ENCODE data around the gene CLEC18C.
"Not testable (repeated sequence)": the region's sequence is repeated elsewhere in the genome, so short reads cannot be mapped to it uniquely, and the experiment has no call there.

CLEC18C gene

GRCh38 chr16:70159355-70160348 lies 13.9 kb upstream of the CLEC18C start:
- no peak for DNase-seq (ENCODE audit: low read depth in 1 of 2, low spot score in 1 of 2)

- DNase-seq (ENCODE audit: low read depth in 1 of 2, low spot score in 1 of 2) = no peak
These were observed 13.2 kb upstream of the CLEC18C start for GRCh38 chr16:70160388-70160787.

DNA sequence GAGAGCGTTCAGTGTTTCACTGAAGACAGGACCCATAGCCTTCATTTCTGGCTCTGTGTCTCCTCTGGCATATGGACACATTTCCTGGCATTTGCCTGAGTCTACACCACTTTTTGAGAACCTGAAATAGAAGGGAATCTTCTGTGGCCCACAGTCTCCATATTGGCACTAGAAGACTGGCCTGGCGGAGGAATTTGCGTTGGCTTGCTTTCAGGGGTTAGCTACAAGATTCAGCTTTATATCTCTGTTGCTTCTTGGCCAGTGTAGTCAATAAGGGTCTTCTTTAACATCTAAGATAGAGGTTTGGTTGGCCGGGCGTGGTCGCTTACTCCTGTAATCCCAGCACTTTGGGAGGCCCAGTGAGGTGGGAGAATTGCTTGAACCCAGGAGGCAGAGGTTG lies 12.8 kb upstream of the CLEC18C start:
- no peak for DNase-seq (ENCODE audit: low read depth in 1 of 2, low spot score in 1 of 2)

DNA sequence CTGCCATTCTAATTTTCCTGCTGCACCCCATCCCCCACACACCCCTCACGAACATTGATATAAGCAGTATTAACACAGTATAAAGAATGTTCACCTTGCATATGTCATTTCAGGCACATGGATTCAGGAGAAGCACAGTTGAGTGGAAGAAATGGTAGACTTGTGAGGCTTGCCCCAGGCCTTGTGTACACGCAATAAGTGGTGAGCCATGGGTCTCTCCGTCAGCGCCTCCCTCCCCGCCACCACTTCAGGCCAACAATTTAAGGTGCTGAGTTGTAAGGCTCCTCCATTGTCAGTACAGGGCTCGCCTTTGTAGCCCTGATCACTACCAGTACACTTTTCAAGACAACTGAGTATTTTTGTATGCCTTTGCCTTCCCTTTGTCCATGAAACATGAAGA lies 12.2 kb upstream of the CLEC18C start:
- no peak for DNase-seq (ENCODE audit: low read depth in 1 of 2, low spot score in 1 of 2)

DNA sequence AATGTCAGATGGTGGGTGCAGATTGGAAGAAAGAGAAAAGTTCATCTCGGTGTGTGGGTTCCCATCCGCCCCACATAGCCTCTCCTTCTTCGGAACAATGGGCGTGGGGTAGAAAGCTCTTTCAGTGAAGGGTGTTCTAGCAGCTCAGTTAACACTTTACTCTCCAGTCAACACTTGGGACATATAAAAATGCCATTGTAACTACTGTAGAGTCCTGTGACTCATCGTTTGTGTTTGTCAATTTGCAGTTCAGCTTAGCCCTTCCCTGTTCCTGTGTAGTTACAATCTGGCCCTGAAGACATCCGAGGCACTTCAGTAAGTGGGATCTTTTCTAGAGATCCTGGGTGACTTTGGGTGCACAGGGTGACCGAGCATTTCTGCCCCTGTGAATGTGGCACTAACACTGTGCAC lies 11.5 kb upstream of the CLEC18C start:
- DNase-seq (ENCODE audit: low read depth in 1 of 2, low spot score in 1 of 2) = no peak

- DNase-seq (ENCODE audit: low read depth in 1 of 2, low spot score in 1 of 2) = no peak
These were observed 10.0 kb upstream of the CLEC18C start for GRCh38 chr16:70163596-70163995.

DNA sequence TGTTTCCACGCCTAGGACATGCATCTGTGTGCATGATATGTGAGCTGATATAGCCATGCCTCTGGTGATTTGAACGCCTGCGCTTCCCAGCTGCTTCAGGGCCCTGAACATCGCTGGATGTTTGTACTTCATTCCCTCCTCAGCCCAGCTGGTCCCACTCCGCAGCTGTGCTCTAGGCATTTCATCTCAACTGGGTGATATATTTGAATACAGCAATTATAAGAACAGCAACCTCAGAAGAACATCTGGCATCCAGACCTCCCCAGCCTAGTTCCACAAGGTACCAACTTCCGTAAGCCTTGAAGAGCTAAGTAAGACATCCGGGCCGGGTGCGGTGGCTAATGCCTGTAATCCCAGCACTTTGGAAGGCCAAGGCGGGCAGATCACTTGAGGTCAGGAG lies 6.9 kb upstream of the CLEC18C start:
- DNase-seq (ENCODE audit: low read depth in 1 of 2, low spot score in 1 of 2) = not testable (repeated sequence)

DNA sequence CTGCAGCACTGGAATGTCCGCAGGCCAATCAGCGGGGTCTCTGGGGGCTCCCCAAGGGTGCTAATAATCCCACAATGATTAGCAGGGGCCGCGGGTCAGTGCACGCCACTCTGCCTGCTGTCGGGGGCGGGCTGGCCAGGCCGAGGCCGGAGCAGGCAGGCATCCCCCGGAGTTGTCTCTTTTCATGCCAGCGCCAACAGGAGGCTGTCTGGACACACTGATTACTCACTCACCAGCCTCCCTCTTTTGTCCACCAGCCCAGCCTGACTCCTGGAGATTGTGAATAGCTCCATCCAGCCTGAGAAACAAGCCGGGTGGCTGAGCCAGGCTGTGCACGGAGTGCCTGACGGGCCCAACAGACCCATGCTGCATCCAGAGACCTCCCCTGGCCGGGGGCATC lies 329 bp downstream of the CLEC18C start:
- DNase-seq (ENCODE audit: low read depth in 1 of 2, low spot score in 1 of 2) = not testable (repeated sequence)

DNA sequence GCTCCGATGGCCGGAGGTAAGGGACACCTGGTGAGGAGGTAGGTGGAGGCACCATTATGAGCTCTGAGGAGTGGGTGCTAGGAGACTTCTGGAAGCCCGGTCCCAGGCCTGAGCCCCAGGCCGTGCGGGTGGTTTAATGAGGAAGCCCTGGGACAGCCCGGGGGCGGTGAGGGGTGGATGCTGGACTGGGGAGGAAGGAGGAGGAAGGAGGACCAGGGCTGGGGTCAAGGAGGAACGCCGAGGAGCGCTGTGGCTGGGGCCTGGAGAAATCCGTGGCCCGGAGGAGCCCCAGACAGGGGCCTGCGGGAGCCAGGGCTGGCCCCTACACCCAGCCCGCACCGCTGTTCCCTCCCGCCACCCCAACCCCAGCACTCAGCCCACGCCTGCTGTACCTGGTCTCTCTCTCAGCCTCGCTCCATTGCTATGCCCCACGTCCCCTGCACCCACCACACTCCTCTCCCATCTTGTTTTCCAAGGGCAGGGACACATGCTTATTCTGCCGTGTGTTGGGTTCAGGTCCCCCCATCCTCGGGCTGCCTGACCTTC lies 873 bp downstream of the CLEC18C start:
- not testable (repeated sequence) for DNase-seq (ENCODE audit: low read depth in 1 of 2, low spot score in 1 of 2)

DNA sequence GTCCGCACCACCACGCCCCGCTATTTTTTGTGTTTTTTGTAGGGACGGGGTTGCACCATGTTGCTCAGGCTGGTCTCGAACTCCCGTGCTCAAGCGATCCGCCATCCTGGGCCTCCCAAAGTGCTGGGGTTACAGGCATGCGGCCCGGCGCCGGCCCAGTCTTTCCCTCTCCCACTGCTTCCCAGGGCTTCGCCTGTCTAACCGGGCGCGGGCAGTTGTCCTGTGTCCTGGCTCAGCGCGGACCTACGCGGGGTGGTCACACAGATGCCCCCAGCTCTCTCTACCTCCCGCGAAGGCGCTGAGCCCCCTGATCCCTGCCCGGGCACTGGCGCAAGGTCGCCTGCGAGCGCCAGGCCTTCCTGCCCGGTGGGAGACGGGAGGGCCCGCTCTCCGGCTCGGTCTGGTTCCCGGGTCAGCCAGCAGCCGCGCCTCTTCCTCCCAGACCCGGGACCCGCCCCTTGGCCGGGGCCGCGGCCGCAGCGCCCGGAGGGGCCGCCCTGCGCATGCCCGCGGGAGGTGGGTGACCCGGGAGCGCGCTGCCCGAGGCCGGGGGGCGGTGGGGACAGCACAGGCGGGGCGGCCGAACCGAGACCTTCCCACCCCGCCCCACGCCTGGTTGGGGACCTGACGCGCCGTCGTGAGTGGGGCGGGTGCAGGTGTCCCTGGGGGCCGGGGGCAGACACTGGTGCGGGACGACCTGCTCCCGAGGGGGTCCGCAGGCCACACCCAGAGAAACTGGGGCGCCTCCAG lies 14.4 kb downstream of the CLEC18C start:
- not testable (repeated sequence) for DNase-seq (ENCODE audit: low read depth in 1 of 2, low spot score in 1 of 2)

DNA sequence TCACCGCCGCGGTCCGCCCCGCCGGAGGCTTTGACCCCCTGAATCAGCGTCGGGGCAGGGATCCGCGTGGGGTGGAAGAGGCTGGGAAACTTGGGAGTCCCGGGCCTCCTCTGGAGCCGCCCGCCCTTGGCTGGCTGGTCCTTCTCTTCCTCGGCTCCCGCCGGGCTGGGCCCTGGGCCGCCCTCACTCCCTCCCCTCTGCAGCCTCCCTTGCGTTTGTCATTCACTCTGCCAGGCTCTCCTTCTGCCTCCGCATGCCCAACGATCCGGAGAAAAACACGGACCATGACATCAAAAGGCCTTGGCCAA lies 15.0 kb downstream of the CLEC18C start:
- not testable (repeated sequence) for DNase-seq (ENCODE audit: low read depth in 1 of 2, low spot score in 1 of 2)

GRCh38 chr16:70190574-70190973 lies 17.0 kb downstream of the CLEC18C start:
- not testable (repeated sequence) for DNase-seq (ENCODE audit: low read depth in 1 of 2, low spot score in 1 of 2)

- DNase-seq (ENCODE audit: low read depth in 1 of 2, low spot score in 1 of 2) = not testable (repeated sequence)
These were observed 23.2 kb downstream of the CLEC18C start for GRCh38 chr16:70196683-70197300.

DNA sequence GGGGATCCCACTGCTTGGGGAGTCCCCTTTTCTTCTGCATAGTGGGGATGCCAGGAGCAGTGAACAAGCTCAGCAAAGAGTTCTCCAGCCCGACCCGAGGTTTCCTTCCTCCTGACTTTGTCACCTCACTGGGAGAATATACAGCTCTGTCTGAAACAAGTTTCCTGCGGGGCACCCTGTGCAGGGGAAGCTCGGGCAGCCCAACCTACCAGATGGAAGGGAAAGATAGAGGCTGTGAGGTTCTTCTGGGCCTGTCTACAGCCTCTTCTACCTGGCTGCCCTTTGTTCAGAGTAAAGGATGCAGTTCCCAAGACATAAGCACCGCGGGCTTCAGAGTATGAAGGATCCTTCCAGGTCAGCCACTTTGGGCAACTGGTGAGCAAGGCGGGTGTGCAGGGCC lies 24.0 kb downstream of the CLEC18C start:
- not testable (repeated sequence) for DNase-seq (ENCODE audit: low read depth in 1 of 2, low spot score in 1 of 2)

DNA sequence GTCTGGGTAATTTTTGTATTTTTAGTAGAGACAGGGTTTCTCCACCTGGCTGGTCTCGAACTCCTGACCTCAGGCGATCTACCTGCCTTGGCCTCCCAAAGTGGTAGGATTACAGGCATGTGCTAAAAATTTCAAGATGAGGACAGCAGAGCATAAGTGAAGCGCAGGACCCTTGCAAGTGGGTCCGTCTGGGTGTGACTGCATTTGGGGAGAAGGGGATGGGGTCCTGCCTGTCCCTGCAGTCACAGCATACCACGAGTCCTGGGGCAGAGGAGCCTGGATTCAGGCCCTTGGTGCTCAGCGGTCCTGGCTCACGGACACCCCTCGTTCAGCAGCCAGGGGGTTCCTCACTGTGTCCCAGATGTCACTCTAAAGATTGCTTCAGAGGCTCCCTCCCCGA lies 24.6 kb downstream of the CLEC18C start:
- DNase-seq (ENCODE audit: low read depth in 1 of 2, low spot score in 1 of 2) = not testable (repeated sequence)

DNA sequence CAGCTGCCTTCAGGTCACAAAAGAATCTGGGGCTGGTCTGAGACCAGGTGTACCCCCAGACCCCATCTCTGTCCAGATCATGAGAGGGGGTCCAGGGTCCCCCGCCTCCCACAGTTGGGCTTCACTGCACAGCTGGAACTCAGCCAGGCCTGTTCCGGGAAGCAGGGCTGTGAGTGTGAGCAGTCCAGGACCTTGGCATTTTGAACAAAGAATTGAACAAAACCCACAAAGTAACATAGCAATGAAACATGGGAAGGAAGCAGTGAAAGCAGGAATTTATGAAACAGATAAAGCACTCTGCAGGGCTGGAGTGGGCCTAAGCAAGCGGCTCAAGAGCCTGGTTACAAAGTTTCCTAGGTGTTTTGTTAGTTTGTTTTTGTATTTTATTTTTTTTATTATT lies 25.1 kb downstream of the CLEC18C start:
- DNase-seq (ENCODE audit: low read depth in 1 of 2, low spot score in 1 of 2) = not testable (repeated sequence)

- not testable (repeated sequence) for DNase-seq (ENCODE audit: low read depth in 1 of 2, low spot score in 1 of 2)
These were observed 25.6 kb downstream of the CLEC18C start for GRCh38 chr16:70199170-70199569.

- DNase-seq (ENCODE audit: low read depth in 1 of 2, low spot score in 1 of 2) = not testable (repeated sequence)
These were observed 26.5 kb downstream of the CLEC18C start for GRCh38 chr16:70200063-70200462.

DNA sequence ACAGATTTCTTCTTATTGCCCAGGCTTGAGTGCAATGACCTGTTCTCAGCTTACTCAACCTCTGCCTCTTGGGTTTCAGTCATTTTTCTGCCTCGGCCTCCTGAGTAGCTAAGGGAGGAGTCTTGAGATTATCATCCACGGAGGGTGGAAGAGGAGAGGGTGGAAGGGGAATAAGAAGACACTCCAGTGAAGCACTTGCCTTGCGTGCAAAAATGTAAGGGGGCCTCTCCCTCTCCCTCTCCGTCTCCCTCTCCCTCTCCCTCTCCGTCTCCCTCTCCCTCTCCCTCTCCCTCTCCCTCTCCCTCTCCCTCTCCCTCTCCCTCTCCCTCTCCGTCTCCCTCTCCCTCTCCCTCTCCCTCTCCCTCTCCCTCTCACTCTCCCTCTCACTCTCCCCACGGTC lies 29.9 kb downstream of the CLEC18C start:
- DNase-seq (ENCODE audit: low read depth in 1 of 2, low spot score in 1 of 2) = not testable (repeated sequence)

GRCh38 chr16:70204010-70204409 lies 30.4 kb downstream of the CLEC18C start:
- not testable (repeated sequence) for DNase-seq (ENCODE audit: low read depth in 1 of 2, low spot score in 1 of 2)

DNA sequence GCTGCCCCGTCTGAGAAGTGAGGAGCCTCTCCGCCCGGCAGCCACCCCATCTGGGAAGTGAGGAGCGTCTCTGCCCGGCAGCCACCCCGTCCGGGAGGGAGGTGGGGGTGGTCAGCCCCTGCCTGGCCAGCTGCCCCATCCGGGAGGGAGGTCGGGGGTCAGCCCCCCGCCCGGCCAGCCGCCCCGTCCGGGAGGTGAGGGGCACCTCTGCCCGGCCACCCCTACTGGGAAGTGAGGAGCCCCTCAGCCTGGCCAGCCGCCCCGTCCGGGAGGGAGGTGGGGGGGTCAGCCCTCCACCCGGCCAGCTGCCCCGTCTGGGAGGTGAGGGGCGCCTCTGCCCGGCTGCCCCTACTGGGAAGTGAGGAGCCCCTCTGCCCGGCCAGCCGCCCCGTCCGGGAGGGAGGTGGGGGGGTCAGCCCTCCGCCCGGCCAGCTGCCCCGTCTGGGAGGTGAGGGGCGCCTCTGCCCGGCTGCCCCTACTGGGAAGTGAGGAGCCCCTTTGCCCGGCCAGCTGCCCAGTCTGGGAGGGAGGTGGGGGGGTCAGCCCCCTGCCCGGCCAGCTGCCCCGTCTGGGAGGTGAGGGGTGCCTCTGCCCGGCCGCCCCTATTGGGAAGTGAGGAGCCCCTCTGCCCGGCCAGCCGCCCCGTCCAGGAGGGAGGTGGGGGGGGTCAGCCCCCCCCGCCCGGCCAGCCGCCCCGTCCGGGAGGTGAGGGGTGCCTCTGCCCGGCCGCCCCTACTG lies 31.2 kb downstream of the CLEC18C start:
- DNase-seq (ENCODE audit: low read depth in 1 of 2, low spot score in 1 of 2) = not testable (repeated sequence)

All from activated CD4-positive, alpha-beta T cell treated with anti-CD3 and anti-CD28 coated beads, Interleukin-2, amount 50 U/mL, for 24 hours (primary cell).